Measurements from ENCODE around the gene ACTR10.

DNA sequence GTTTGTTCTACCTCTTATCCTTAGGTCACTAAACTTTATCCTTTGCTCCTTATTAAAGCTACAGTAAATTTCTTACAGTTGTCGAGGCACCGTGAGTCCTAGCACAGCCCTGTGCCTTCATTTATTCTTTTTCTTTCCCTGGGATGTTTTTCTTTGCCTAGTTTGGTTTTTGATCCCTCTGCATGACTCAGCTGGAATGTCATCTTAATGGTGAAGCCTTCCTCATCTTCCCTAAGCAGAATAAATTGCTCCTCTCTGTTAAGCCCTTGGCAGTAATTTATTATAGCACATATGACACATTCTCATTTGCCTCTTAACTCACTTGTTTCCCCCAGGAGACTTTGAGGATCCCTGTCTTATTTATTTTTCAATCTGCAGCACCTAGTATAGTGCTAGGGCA is 16.6 kb downstream of the ACTR10 start:
- TF ChIP-seq CTCF (IDR thresholded peaks at IDR 0.05; ENCODE audit: low read length) (no peak), EZH2phosphoT487 (IDR thresholded peaks at IDR 0.05; ENCODE audit: low read length) (no peak), EZH2 (optimal IDR thresholded peaks at IDR 0.05; ENCODE audit: low read depth, low read length) (no peak)

Measured in MM.1S (cell line).